Esophagus squamous epithelium (tissue), 4 donors: Measurements from ENCODE around the gene ATAD2B.

ENCODE experiments used
- CTCF ChIP-seq, 6 experiments: fragments of 450-650 bp in 4 of 6; fragments of 200-600 bp in 2 of 6; sonication (generic) in 2 of 6; IDR thresholded peaks; one replicate each; pipeline ENCODE4 v1.5.1; 2016 to 2019; ENCODE audit warnings: antibody characterized with exemption in 6 of 6, mild to moderate bottlenecking in 4 of 6, moderate library complexity in 4 of 6
- POLR2A ChIP-seq, 4 donors: fragments of 450-650 bp; IDR thresholded peaks; one replicate each; pipeline ENCODE4 v1.6.1; 2017; ENCODE audit warnings: antibody characterized with exemption in 4 of 4, mild to moderate bottlenecking in 4 of 4, moderate library complexity in 3 of 4

- no peak for TF ChIP-seq CTCF (IDR thresholded peaks at IDR 0.05)
- TF ChIP-seq POLR2A (IDR thresholded peaks at IDR 0.05) = no peak
These were observed 223.1 kb downstream of the ATAD2B start for GRCh38 chr2:23703583-23704385.
